Kidney (tissue), 14 donors: ENCODE measurements around the gene ITPA. TPM values are rescaled to one million over a fixed set of nuclear protein-coding genes. Genes with fewer than 3 reads are reported as not detected.
A peak's percentile ranks its signal among the peaks of the same experiment; 100 is the strongest.

Source experiments
- DNase-seq, 5 donors: peaks; one replicate each; pipeline ENCODE4 v3.0.0-alpha.2; 2013 to 2020
- FAIRE-seq: peaks from 2 replicates; lab custom pipeline; 2012; peaks lifted over from hg19 to GRCh38; lab: Jason Lieb, UNC
- H3K27ac ChIP-seq, 2 donors: one replicate each; pipeline ENCODE4 v1.7.0; 2013; ENCODE audit warnings: low read depth in 2 of 2, low read length in 2 of 2, inconsistent platforms in 1 of 2
- H3K27me3 ChIP-seq: one replicate; pipeline ENCODE4 v1.7.1; 2013; ENCODE audit warnings: low read length, inconsistent platforms; ENCODE audit not compliant: control insufficient read depth, insufficient read depth
- H3K36me3 ChIP-seq, 3 donors: one replicate each; pipeline versions ENCODE4 v1.7.0 to v1.7.1; 2013; ENCODE audit warnings: low read length in 3 of 3, control low read depth in 1 of 3, inconsistent platforms in 1 of 3; ENCODE audit not compliant: insufficient read depth in 3 of 3, control insufficient read depth in 2 of 3
- H3K4me1 ChIP-seq, 3 donors: one replicate each; pipeline versions ENCODE4 v1.7.0 to v1.7.1; 2013; ENCODE audit warnings: low read length in 3 of 3, inconsistent platforms in 1 of 3, low read depth in 1 of 3; ENCODE audit not compliant: control insufficient read depth in 2 of 3, insufficient read depth in 2 of 3
- H3K4me3 ChIP-seq, 3 donors: one replicate each; pipeline versions ENCODE4 v1.7.0 to v1.8.1; 2013; ENCODE audit warnings: low read length in 3 of 3, control low read depth in 1 of 3, inconsistent platforms in 1 of 3
- H3K9ac ChIP-seq, 3 donors: one replicate each; pipeline versions ENCODE4 v1.7.0 to v1.7.1; 2013; ENCODE audit warnings: low read length in 3 of 3, control low read depth in 1 of 3, inconsistent platforms in 1 of 3
- H3K9me3 ChIP-seq, 3 donors: one replicate each; pipeline versions ENCODE4 v1.7.0 to v1.7.1; 2013; ENCODE audit warnings: low read length in 3 of 3, control low read depth in 1 of 3, inconsistent platforms in 1 of 3; ENCODE audit not compliant: control insufficient read depth in 2 of 3, insufficient read depth in 1 of 3
- intact Hi-C: fragments of 100-400 bp; cut with DNase I; formaldehyde crosslinking; loops from one replicate; pipeline ENCODE4 v1.11.1; 2022
- polyA plus RNA-seq: library from polyadenylated mRNA; stranded (reverse); fragments of 350-450 nt; fragmentation: Illumina TruSeq; extraction: RNeasy Lipid Tissue Mini Kit (QIAGEN cat#74804); gene quantifications from one replicate; pipeline ENCODE4 v1.2.3, GENCODE V29; 2014; ENCODE audit warnings: low read depth, low replicate concordance; ENCODE audit not compliant: insufficient read depth
- total RNA-seq: library from RNA; stranded (reverse); fragmentation: NEBNext Ultra II Directional; extraction: Animal tissue kit (Norgen Biotek cat#: 25700); gene quantifications from one replicate; pipeline ENCODE4 v1.2.1, GENCODE V29; 2021
- TF ChIP-seq, protein P1 (sequence below): IDR thresholded peaks from 3 replicates; pipeline ENCODE4 v1.5.1; 2012; ENCODE audit warnings: mild to moderate bottlenecking, moderate library complexity, borderline replicate concordance; ENCODE audit not compliant: insufficient read depth; ENCODE audit errors: extremely low read depth
- donor health status: control.
- donor health status: control.
- donor health status: control.
- donor health status: control.
- donor health status: control.
- donor health status: DM: yes; HTN: yes; CAD: no.
- donor health status: Normal renal cell carcinoma (clear cell type).

Gene ITPA
- total and polyA plus RNA-seq, 2 donors from 2014 or later, result 59.7 to 81.1 TPM

DNA sequence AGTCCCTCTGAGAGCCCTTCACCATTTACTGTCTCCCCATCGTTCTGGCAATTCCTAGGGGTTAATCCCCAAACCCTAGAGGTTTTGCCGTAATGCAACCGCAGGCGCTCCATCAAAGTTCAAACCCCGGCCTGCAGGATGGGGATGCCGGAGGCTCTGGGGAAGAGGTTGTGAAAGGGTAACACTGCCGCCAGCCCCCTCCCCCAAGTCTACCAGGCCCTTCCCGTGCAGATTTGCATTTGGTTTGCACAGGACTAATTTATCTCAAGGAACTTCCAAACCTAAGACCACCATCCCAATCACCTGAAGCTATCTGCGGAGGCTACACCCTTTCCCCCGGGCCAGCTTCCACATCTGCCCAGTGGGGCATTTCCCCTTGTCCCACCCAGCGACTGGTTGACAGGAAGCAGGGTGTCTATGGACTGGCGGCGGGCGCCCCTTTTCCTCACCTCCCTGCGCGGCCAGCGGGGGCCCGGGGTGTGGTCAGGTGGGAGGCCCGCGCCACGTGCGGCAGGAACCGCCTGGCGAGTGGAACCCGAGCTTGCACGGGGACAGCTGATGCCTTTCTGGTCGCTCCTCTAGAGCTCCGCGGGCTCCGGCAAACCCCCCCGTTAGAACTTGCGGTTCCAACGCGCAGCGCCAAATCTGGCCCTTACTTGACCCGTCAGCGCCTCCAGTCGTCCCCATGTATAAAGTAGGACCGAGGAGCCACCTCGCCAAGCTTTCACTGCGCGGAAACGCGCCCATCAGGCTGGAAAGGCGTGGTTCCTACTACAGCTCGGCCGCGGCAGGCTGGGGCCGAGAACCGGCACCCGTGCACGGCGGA, 39.1 kb downstream of the ITPA start:
- Histone ChIP-seq H3K36me3 (peaks cover 0 to 16% (median 4%) of the 10 kb centered on the region in 3 donors), H3K27me3 (peaks cover 2% of the 10 kb centered on the region), H3K9ac (no peak overlapping the region), H3K4me1 (no peaks in the 10 kb centered on the region), H3K9me3 (no peaks in the 10 kb centered on the region), H3K27ac (no peak overlapping the region), H3K4me3 (no peak overlapping the region)
- FAIRE-seq (no peak), DNase-seq (peak in 4 of 5 donors; percentile 44 to 77 (median 54))
- intact Hi-C loops, result no loop called here
- TF ChIP-seq, protein P1, sequence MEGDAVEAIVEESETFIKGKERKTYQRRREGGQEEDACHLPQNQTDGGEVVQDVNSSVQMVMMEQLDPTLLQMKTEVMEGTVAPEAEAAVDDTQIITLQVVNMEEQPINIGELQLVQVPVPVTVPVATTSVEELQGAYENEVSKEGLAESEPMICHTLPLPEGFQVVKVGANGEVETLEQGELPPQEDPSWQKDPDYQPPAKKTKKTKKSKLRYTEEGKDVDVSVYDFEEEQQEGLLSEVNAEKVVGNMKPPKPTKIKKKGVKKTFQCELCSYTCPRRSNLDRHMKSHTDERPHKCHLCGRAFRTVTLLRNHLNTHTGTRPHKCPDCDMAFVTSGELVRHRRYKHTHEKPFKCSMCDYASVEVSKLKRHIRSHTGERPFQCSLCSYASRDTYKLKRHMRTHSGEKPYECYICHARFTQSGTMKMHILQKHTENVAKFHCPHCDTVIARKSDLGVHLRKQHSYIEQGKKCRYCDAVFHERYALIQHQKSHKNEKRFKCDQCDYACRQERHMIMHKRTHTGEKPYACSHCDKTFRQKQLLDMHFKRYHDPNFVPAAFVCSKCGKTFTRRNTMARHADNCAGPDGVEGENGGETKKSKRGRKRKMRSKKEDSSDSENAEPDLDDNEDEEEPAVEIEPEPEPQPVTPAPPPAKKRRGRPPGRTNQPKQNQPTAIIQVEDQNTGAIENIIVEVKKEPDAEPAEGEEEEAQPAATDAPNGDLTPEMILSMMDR, result no peak

DNA sequence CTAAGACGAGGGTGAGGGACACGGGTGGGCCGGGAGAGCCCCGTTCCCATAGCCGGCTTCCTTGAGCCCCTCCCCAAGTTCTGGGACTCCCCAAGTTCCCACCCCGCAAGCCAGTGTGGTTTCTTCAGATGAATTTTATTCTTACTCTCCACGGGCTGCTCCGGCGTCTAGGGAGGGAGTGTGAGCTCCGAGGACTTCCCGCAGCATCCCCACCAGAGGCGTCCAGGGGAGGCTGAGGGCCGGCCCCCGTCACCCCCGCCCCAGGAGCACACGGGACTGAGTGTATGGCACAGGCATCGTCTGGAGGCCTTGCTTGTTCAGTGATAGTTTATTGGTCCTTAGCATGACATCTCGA, 39.7 kb downstream of the ITPA start:
- H3K4me3 ChIP-seq, result no peak overlapping the region
- peaks cover 2% of the 10 kb centered on the region for H3K27me3 ChIP-seq
- TF ChIP-seq, protein P1, result no peak
- H3K9me3 ChIP-seq, result no peaks in the 10 kb centered on the region
- no peak for DNase-seq
- no peak for FAIRE-seq
- intact Hi-C loops, result no loop called here
- no peaks in the 10 kb centered on the region for H3K4me1 ChIP-seq
- H3K9ac ChIP-seq, result no peak overlapping the region
- H3K36me3 ChIP-seq, result peaks cover 0 to 20% (median 9%) of the 10 kb centered on the region in 3 donors
- no peak overlapping the region for H3K27ac ChIP-seq

DNA sequence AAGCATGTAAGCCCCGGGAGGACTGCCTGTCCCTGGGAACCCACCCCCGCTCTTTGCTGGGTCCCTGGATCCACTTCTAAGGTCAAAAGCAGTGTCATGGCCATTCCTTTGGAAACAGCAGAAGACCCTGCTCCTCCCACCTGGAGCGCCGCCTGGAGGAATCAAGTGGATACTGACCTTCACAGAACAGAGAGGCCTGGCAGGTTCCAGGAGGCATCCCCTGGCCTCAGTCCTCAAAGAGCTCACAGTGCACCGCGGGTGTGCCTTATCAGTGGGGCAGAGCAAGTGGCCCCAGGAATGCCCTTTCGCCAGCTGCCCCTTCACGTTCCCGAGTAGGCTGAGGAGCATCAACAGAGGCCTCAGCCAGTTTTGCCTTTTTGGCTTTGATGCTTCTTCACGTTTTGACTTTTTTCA, 40.8 kb downstream of the ITPA start:
- intact Hi-C loops, result no loop called here
- peaks cover 2% of the 10 kb centered on the region for H3K27me3 ChIP-seq
- H3K27ac ChIP-seq, result no peak overlapping the region
- peaks cover 0 to 27% (median 10%) of the 10 kb centered on the region in 3 donors for H3K36me3 ChIP-seq
- FAIRE-seq (no peak), DNase-seq (peak in 1 of 5 donors; percentile 26)
- no peaks in the 10 kb centered on the region for H3K4me1 ChIP-seq
- H3K9ac ChIP-seq, result no peak overlapping the region
- no peaks in the 10 kb centered on the region for H3K9me3 ChIP-seq
- TF ChIP-seq, protein P1, result no peak
- H3K4me3 ChIP-seq, result no peak overlapping the region
